HG02610 (cell line): Measurements from ENCODE around the gene GFRA1.

Experiments used
- ATAC-seq: cut with Tn5 transposase; IDR thresholded peaks from one replicate; pipeline ENCODE4 v1.9.1; 2021; ENCODE audit warnings: mild to moderate bottlenecking, moderate library complexity; ENCODE audit not compliant: unreplicated experiment

The GFRA1 gene

GRCh38 chr10:116272440-116273283 lies at the start of gene GFRA1:
Gene GFRA1 (minus strand): TSS chr10:116273206. CDS start chr10:116272029, 1,177 bp downstream.
- ATAC-seq, result no peak

- ATAC-seq, result peak; percentile 35
These were observed 43.5 kb upstream of the GFRA1 start for GRCh38 chr10:116316503-116316902.

GRCh38 chr10:116312548-116312947 lies 39.5 kb upstream of the GFRA1 start:
- no peak for ATAC-seq

- ATAC-seq, result no peak
These were observed 38.9 kb upstream of the GFRA1 start for GRCh38 chr10:116311706-116312490.

GRCh38 chr10:116311016-116311415 lies 38.0 kb upstream of the GFRA1 start:
- no peak for ATAC-seq

- ATAC-seq, result no peak
These were observed 34.4 kb upstream of the GFRA1 start for GRCh38 chr10:116307455-116307854.

GRCh38 chr10:116306847-116307246 lies 33.8 kb upstream of the GFRA1 start:
- no peak for ATAC-seq

- no peak for ATAC-seq
These were observed 31.9 kb upstream of the GFRA1 start for GRCh38 chr10:116304923-116305322.

GRCh38 chr10:116300542-116300941 lies 27.5 kb upstream of the GFRA1 start:
- ATAC-seq, result no peak

GRCh38 chr10:116298586-116298985 lies 25.6 kb upstream of the GFRA1 start:
- no peak for ATAC-seq

- ATAC-seq, result no peak
These were observed 23.3 kb upstream of the GFRA1 start for GRCh38 chr10:116296291-116296721.

GRCh38 chr10:116292493-116292892 lies 19.5 kb upstream of the GFRA1 start:
- no peak for ATAC-seq

GRCh38 chr10:116289652-116290051 lies 16.6 kb upstream of the GFRA1 start:
- ATAC-seq, result no peak

- no peak for ATAC-seq
These were observed 15.0 kb upstream of the GFRA1 start for GRCh38 chr10:116287906-116288501.

GRCh38 chr10:116286626-116287200 lies 13.7 kb upstream of the GFRA1 start:
- no peak for ATAC-seq

GRCh38 chr10:116281775-116282174 lies 8.8 kb upstream of the GFRA1 start:
- no peak for ATAC-seq

GRCh38 chr10:116278846-116279245 lies 5.8 kb upstream of the GFRA1 start:
- no peak for ATAC-seq

GRCh38 chr10:116276981-116277380 lies 4.0 kb upstream of the GFRA1 start:
- no peak for ATAC-seq

- no peak for ATAC-seq
These were observed 1.3 kb upstream of the GFRA1 start for GRCh38 chr10:116274064-116274904.
